T-helper 2 cell treated with Interferon-gamma antibody and Interleukin-4, amounts not matched to agents 5 μg/mL and 100 μg/mL, for 36 hours (primary cell): ENCODE results near the gene ATPAF2.

Source experiments
- DNase-seq: peaks from one replicate; pipeline ENCODE4 v3.0.0; 2021; ENCODE audit warnings: low spot score
- H3K27ac Mint-ChIP-seq: one replicate; pipeline ENCODE4 v1.8.0; 2021; ENCODE audit warnings: mild to moderate bottlenecking, mixed read lengths
- H3K27me3 Mint-ChIP-seq: one replicate; pipeline ENCODE4 v1.8.0; 2021; ENCODE audit warnings: low read depth, mixed read lengths
- H3K36me3 Mint-ChIP-seq: one replicate; pipeline ENCODE4 v1.8.0; 2021; ENCODE audit warnings: low read depth, mixed read lengths
- H3K4me1 Mint-ChIP-seq: one replicate; pipeline ENCODE4 v1.8.0; 2021; ENCODE audit warnings: low read depth, mixed read lengths
- H3K4me3 Mint-ChIP-seq: one replicate; pipeline ENCODE4 v1.8.0; 2022; ENCODE audit warnings: mild to moderate bottlenecking, moderate library complexity, mixed read lengths
- H3K9me3 Mint-ChIP-seq: one replicate; pipeline ENCODE4 v1.8.0; 2021; ENCODE audit warnings: mixed read lengths

Gene ATPAF2

GRCh38 chr17:17994271-17995069, 44.5 kb downstream of the ATPAF2 start:
- Mint-ChIP-seq H3K36me3 (no peaks in the 10 kb centered on the region), H3K27ac (no peak overlapping the region), H3K4me3 (no peak overlapping the region), H3K4me1 (no peaks in the 10 kb centered on the region), H3K9me3 (no peaks in the 10 kb centered on the region), H3K27me3 (no peaks in the 10 kb centered on the region)
- DNase-seq, result no peak

- no peak for DNase-seq
- no peaks in the 10 kb centered on the region for H3K4me1 Mint-ChIP-seq
- H3K9me3 Mint-ChIP-seq, result no peaks in the 10 kb centered on the region
- H3K36me3 Mint-ChIP-seq, result no peaks in the 10 kb centered on the region
- no peak overlapping the region for H3K4me3 Mint-ChIP-seq
- H3K27ac Mint-ChIP-seq, result no peak overlapping the region
- H3K27me3 Mint-ChIP-seq, result no peaks in the 10 kb centered on the region
These were observed 45.1 kb downstream of the ATPAF2 start for GRCh38 chr17:17993852-17994251.

DNA sequence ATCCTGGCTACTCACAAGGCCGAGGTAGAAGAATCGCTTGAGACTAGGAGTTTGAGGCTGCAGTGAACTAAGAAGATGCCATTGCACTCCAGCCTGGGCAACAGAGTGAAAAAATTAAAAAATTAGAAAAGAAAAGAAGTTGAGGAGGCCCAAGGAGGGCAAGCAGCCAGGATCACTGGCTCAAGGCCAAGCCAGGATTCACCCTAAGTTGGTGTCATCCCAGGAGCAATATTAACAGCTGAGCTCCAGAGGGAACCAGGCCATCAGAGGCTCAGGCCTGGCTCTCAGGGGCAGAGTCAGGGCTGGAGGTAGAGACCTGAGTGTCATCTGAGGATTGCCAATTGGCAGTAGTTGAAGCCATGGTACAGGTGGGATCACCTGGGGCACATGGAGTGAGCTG, 45.6 kb downstream of the ATPAF2 start:
- DNase-seq, result no peak
- Mint-ChIP-seq H3K27me3 (no peaks in the 10 kb centered on the region), H3K27ac (no peak overlapping the region), H3K36me3 (no peaks in the 10 kb centered on the region), H3K4me1 (no peaks in the 10 kb centered on the region), H3K4me3 (no peak overlapping the region), H3K9me3 (no peaks in the 10 kb centered on the region)

DNA sequence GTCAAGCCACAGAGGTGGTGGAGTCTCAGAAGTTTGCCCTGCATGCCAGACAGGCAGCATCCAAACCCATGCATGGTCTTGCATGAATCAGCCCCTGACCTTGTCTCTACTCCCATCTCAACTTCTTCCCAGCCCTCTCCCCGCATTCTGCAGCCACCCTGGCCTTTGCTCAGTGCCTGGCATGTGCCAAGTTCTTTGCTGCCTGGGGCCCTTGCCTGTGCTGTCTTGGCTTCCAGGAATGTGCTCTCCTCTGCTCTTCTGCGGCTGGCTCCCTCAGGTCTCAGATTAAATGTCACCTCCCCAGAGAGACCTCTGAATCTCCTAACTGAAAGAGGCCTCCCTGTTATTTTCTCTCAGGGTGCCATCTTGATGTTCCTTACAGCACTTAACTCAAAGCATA, 48.7 kb downstream of the ATPAF2 start:
- Mint-ChIP-seq H3K27ac (no peak overlapping the region), H3K4me3 (no peak overlapping the region), H3K27me3 (no peaks in the 10 kb centered on the region)

DNA sequence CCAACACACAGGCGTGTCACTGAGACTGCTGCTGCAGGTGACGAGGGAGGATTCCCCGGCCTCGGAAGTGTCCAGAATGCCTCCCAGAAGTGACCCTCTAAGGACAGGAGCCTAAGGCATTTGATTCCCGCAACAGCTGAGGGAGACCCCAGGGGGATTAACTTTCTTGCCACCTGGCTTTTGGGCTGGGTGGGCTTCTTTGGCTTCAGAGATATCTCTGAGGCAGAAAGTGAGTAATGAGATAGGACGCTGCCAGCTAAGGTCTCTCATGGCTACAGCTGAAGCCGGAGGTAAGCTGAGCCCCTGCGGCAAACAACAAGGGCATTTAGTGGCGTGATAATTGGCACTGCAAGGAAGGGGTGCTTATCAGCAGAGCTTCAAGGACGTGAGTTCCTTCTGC, 49.4 kb downstream of the ATPAF2 start:
- H3K36me3 Mint-ChIP-seq, result no peaks in the 10 kb centered on the region
- no peaks in the 10 kb centered on the region for H3K9me3 Mint-ChIP-seq
- no peak overlapping the region for H3K4me3 Mint-ChIP-seq
- H3K4me1 Mint-ChIP-seq, result no peaks in the 10 kb centered on the region
- H3K27me3 Mint-ChIP-seq, result no peaks in the 10 kb centered on the region
- no peak overlapping the region for H3K27ac Mint-ChIP-seq
- DNase-seq, result no peak

More for the DNA sequence above, 48.7 kb downstream of the ATPAF2 start:
- H3K9me3 Mint-ChIP-seq, result no peaks in the 10 kb centered on the region
- DNase-seq, result no peak
- H3K4me1 Mint-ChIP-seq, result no peaks in the 10 kb centered on the region
- no peaks in the 10 kb centered on the region for H3K36me3 Mint-ChIP-seq

DNA sequence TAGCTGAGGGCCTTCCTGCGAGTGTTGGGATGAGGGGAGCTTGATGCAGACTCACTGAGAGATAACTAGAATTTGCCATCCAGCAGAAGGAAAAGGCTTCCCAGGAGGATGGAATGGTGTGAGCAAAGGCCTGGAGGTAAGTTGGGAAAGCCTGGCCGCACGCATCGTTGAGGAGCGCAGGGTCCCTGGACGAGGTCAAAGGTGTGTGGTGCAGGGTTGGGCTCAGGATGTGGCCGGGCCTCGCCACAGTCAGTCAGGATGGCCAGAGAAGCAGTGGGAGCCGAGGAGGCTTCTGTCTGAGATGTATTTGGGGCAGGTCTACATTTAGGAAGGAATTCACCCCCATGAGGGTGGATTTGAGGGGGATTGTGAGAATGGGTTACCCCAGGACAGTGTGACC, 49.9 kb downstream of the ATPAF2 start:
- no peaks in the 10 kb centered on the region for H3K36me3 Mint-ChIP-seq
- H3K4me1 Mint-ChIP-seq, result no peaks in the 10 kb centered on the region
- H3K27me3 Mint-ChIP-seq, result no peaks in the 10 kb centered on the region
- H3K27ac Mint-ChIP-seq, result no peak overlapping the region
- DNase-seq, result no peak
- H3K4me3 Mint-ChIP-seq, result no peak overlapping the region
- H3K9me3 Mint-ChIP-seq, result no peaks in the 10 kb centered on the region

GRCh38 chr17:17988427-17988945, 50.5 kb downstream of the ATPAF2 start:
- H3K4me3 Mint-ChIP-seq, result no peak overlapping the region
- H3K27me3 Mint-ChIP-seq, result no peaks in the 10 kb centered on the region
- H3K36me3 Mint-ChIP-seq, result no peaks in the 10 kb centered on the region
- no peaks in the 10 kb centered on the region for H3K4me1 Mint-ChIP-seq
- no peak for DNase-seq
- H3K9me3 Mint-ChIP-seq, result no peaks in the 10 kb centered on the region
- no peak overlapping the region for H3K27ac Mint-ChIP-seq

DNA sequence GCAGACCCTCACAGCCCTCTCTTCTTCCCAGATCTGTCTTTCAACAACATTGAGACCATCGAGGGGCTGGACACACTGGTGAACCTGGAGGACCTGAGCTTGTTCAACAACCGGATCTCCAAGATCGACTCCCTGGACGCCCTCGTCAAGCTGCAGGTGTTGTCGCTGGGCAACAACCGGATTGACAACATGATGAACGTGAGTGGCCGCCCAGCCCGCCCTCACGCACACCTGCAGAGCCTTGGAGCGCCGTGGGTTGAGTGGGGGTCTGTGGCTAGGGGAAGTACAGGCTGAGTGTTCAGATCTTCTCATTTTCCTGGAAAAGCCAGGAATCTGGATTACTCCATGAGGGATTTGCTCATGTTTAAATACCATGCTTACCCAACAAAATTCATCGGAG, 51.1 kb downstream of the ATPAF2 start:
- no peaks in the 10 kb centered on the region for H3K27me3 Mint-ChIP-seq
- H3K4me3 Mint-ChIP-seq, result no peak overlapping the region
- H3K4me1 Mint-ChIP-seq, result no peaks in the 10 kb centered on the region
- no peak for DNase-seq
- no peaks in the 10 kb centered on the region for H3K36me3 Mint-ChIP-seq
- no peaks in the 10 kb centered on the region for H3K9me3 Mint-ChIP-seq
- no peak overlapping the region for H3K27ac Mint-ChIP-seq

- Mint-ChIP-seq H3K27ac (no peak overlapping the region), H3K27me3 (no peaks in the 10 kb centered on the region), H3K9me3 (no peaks in the 10 kb centered on the region), H3K36me3 (no peaks in the 10 kb centered on the region), H3K4me1 (no peaks in the 10 kb centered on the region), H3K4me3 (no peak overlapping the region)
- no peak for DNase-seq
These were observed 51.6 kb downstream of the ATPAF2 start for GRCh38 chr17:17987187-17987896.

DNA sequence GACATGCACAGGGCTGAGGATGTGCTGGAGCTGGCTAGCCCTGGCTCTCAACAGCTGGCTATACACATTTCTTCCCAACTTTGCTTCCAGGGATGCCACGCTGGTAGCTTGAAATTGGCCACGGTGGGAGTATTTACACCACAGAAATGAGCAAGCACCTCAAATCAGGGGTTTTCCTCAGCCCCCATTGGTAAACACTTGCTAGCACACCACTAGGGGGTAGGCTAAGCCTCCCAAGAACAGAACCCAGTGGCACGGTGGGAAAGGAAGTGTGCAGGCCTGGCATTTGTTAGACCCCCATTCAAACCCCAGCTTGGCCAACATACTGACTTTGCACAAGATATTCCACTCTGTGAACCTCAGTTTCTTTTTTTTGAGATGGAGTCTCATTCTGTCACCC, 53.4 kb downstream of the ATPAF2 start:
- H3K9me3 Mint-ChIP-seq, result no peaks in the 10 kb centered on the region
- H3K27ac Mint-ChIP-seq, result no peak overlapping the region
- no peak overlapping the region for H3K4me3 Mint-ChIP-seq
- H3K27me3 Mint-ChIP-seq, result no peaks in the 10 kb centered on the region
- H3K36me3 Mint-ChIP-seq, result no peaks in the 10 kb centered on the region
- no peaks in the 10 kb centered on the region for H3K4me1 Mint-ChIP-seq
- DNase-seq, result no peak

DNA sequence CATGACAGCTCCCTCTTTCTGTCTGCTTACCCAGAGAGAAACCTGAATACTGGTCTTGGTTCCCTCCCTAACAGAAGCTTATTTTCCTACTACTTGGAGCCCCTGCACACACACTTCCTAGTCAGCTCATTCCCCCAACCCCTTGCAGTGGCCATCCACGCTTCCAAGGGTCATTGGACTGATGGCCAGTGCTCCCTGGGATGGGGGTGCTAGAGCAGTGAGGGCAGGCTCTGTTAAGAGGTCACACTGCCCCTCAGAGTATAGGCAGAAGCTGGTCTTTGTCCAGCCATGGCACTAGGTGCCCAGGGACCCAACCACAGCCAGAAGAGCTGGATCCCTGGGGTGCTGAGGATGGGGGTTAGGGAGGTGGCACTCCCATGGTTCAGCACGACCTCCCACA, 53.8 kb downstream of the ATPAF2 start:
- H3K27me3 Mint-ChIP-seq, result no peaks in the 10 kb centered on the region

DNA sequence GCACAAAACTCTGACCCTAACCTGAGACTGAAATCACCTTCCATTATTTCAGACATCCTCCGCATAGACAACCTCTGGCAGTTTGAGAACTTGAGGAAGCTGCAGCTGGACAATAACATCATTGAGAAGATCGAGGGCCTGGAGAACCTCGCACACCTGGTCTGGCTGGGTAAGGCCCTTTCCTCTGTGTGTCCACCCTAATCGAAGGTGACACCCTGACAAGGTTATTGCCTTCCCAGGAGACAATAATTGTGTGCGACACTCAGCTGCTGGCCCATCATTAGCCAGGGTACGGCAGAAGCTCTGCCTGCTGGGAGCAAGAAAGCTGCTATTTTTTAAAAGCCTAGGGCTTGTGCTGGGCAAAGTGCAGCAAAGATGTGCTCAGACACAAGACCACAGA, 55.2 kb downstream of the ATPAF2 start:
- H3K27ac Mint-ChIP-seq, result no peak overlapping the region

More for the DNA sequence above, 53.8 kb downstream of the ATPAF2 start:
- DNase-seq, result no peak
- H3K4me1 Mint-ChIP-seq, result no peaks in the 10 kb centered on the region
- no peaks in the 10 kb centered on the region for H3K36me3 Mint-ChIP-seq
- no peaks in the 10 kb centered on the region for H3K9me3 Mint-ChIP-seq
- no peak overlapping the region for H3K4me3 Mint-ChIP-seq
- no peak overlapping the region for H3K27ac Mint-ChIP-seq

GRCh38 chr17:17983376-17983775, 55.6 kb downstream of the ATPAF2 start:
- no peaks in the 10 kb centered on the region for H3K27me3 Mint-ChIP-seq
- H3K4me3 Mint-ChIP-seq, result no peak overlapping the region
- no peaks in the 10 kb centered on the region for H3K4me1 Mint-ChIP-seq
- H3K27ac Mint-ChIP-seq, result no peak overlapping the region
- H3K9me3 Mint-ChIP-seq, result no peaks in the 10 kb centered on the region
- no peaks in the 10 kb centered on the region for H3K36me3 Mint-ChIP-seq
- no peak for DNase-seq

More for the DNA sequence above, 55.2 kb downstream of the ATPAF2 start:
- DNase-seq, result no peak
- Mint-ChIP-seq H3K9me3 (no peaks in the 10 kb centered on the region), H3K4me1 (no peaks in the 10 kb centered on the region), H3K4me3 (no peak overlapping the region), H3K27me3 (no peaks in the 10 kb centered on the region), H3K36me3 (no peaks in the 10 kb centered on the region)

DNA sequence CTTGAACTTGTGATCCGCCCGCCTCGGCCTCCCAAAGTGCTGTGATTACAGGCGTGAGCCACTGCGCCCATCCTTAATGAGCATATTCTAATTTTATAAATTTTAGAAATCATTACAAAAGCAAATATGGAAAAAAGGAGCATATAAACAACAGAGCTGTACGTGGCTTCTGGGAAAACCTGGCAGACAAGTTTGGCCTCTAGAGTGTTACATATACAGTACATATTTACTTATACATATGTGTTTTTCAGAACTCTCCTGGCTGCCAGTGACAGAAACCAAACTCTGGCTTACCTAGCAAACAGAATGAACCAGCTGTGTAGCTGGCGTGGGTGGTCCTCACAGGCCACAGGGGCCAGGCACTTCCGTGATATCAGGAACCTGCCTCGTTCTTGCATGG, 56.2 kb downstream of the ATPAF2 start:
- Mint-ChIP-seq H3K36me3 (no peaks in the 10 kb centered on the region), H3K27ac (no peak overlapping the region), H3K27me3 (no peaks in the 10 kb centered on the region), H3K4me1 (no peaks in the 10 kb centered on the region), H3K9me3 (no peaks in the 10 kb centered on the region), H3K4me3 (no peak overlapping the region)
- no peak for DNase-seq
